Upper lobe of left lung (tissue), 4 donors: ENCODE measurements around the gene CHST13.

ENCODE experiments used
- CTCF ChIP-seq, 6 experiments: fragments of 450-650 bp in 4 of 6; fragments of 200-600 bp in 2 of 6; sonication (generic) in 2 of 6; IDR thresholded peaks; one replicate each; pipeline ENCODE4 v1.5.1; 2016 to 2019; ENCODE audit warnings: antibody characterized with exemption in 6 of 6
- EP300 ChIP-seq, 4 donors: sonication (generic); formaldehyde crosslinking; IDR thresholded peaks; one replicate each; pipeline ENCODE4 v1.5.1; 2017; ENCODE audit warnings: antibody characterized with exemption in 4 of 4, control low read depth in 2 of 4
- POLR2A ChIP-seq, 4 donors: fragments of 450-650 bp; IDR thresholded peaks; one replicate each; pipeline ENCODE4 v1.5.1; 2016 to 2017; ENCODE audit warnings: antibody characterized with exemption in 4 of 4, mild to moderate bottlenecking in 2 of 4
- POLR2AphosphoS5 ChIP-seq, 2 donors: sonication (generic); formaldehyde crosslinking; IDR thresholded peaks; one replicate each; pipeline ENCODE4 v1.5.1; 2017; ENCODE audit warnings: antibody characterized with exemption in 2 of 2

DNA sequence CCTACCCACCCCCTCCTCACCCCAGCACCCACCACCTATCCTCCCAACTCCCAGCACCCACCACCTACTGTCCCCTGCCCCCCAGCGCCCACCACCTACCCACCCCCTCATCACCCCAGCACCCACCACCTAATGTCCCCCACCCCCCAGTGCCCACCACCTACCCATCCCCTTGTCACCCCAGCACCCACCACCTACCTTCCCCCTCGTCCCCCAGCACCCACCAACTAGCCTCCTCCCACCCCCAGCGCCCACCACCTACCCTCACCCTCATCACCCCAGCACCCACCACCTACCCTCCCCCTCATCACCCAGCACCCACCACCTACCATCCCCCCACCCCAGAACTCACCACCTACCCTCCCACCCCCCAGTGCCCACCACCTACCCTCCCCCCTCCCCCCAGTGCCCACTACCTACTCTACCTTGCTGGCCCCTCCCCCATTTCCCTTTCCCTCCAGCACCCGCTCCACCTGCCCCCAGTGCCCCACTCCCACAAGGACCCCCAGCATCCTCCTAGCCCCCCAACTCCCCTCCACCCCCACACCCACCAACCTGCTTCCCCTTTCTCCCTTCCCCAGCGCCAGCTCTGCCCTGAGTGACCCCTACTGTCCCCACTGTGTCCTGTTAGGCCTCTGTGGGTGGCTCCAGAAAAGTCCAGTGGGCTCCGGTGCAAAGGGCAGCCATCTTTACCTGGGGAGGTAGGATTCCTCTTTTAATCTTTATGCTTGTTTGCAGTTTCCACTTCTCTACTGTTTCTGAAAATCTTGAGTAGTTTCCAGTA is 7.6 kb upstream of the CHST13 start:
- no peak for TF ChIP-seq CTCF (IDR thresholded peaks at IDR 0.05)
- TF ChIP-seq POLR2A (IDR thresholded peaks at IDR 0.05), result no peak
- no peak for TF ChIP-seq POLR2AphosphoS5 (IDR thresholded peaks at IDR 0.05)
- TF ChIP-seq EP300 (IDR thresholded peaks at IDR 0.05), result no peak
